ENCODE results near the gene MZT2A.

DNA sequence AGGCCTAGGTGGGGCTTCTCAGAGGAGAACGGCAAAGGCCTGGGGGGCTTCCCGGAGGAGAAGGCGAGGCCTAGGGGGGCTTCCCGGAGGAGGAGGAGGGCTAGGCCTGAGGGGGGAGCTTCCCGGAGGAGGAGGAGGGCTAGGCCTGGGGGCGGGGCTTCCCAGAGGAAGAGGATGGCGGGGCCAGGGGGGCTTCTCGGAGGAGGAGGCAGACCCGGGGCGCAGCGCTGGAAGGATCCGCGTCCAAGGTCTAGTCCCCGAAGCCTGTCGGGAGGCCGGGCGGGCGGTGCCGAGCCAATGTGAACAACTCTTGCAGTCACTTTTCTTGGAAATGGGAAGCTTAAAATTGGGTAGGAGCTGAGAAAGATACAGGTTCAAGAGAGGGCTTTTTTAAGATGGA lies 46.3 kb downstream of the MZT2A start:
- no peak for TF ChIP-seq CTCF (IDR thresholded peaks at IDR 0.05; ENCODE audit: poor library complexity, severe bottlenecking)
- no peak for TF ChIP-seq EZH2 (IDR thresholded peaks at IDR 0.05; ENCODE audit: borderline replicate concordance, insufficient read depth, low read length, poor library complexity, severe bottlenecking)
- no peak for TF ChIP-seq TAF1 (IDR thresholded peaks at IDR 0.05; ENCODE audit: low read depth)
- TF ChIP-seq RAD21 (conservative IDR thresholded peaks at IDR 0.05) = no peak
- no peak for TF ChIP-seq POLR2AphosphoS5 (IDR thresholded peaks at IDR 0.05)
- TF ChIP-seq, protein P1, sequence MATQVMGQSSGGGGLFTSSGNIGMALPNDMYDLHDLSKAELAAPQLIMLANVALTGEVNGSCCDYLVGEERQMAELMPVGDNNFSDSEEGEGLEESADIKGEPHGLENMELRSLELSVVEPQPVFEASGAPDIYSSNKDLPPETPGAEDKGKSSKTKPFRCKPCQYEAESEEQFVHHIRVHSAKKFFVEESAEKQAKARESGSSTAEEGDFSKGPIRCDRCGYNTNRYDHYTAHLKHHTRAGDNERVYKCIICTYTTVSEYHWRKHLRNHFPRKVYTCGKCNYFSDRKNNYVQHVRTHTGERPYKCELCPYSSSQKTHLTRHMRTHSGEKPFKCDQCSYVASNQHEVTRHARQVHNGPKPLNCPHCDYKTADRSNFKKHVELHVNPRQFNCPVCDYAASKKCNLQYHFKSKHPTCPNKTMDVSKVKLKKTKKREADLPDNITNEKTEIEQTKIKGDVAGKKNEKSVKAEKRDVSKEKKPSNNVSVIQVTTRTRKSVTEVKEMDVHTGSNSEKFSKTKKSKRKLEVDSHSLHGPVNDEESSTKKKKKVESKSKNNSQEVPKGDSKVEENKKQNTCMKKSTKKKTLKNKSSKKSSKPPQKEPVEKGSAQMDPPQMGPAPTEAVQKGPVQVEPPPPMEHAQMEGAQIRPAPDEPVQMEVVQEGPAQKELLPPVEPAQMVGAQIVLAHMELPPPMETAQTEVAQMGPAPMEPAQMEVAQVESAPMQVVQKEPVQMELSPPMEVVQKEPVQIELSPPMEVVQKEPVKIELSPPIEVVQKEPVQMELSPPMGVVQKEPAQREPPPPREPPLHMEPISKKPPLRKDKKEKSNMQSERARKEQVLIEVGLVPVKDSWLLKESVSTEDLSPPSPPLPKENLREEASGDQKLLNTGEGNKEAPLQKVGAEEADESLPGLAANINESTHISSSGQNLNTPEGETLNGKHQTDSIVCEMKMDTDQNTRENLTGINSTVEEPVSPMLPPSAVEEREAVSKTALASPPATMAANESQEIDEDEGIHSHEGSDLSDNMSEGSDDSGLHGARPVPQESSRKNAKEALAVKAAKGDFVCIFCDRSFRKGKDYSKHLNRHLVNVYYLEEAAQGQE (IDR thresholded peaks at IDR 0.05; ENCODE audit: borderline replicate concordance) = no peak
- TF ChIP-seq EP300 (conservative IDR thresholded peaks at IDR 0.05; ENCODE audit: poor library complexity, severe bottlenecking) = no peak
- no peak for TF ChIP-seq MXI1 (conservative IDR thresholded peaks at IDR 0.05; ENCODE audit: poor library complexity, severe bottlenecking)
- TF ChIP-seq SMC3 (conservative IDR thresholded peaks at IDR 0.05; ENCODE audit: poor library complexity) = no peak
